Parathyroid adenoma (tissue), 2 donors: ENCODE measurements around the gene MIER2.

ENCODE experiments used
- H2AFZ ChIP-seq: fragments of 300-600 bp; sonication (generic); one replicate; pipeline ENCODE4 v1.7.0; 2017; ENCODE audit warnings: antibody characterized with exemption, mild to moderate bottlenecking
- H3K27ac ChIP-seq: fragments of 300-600 bp; sonication (generic); one replicate; pipeline ENCODE4 v1.7.0; 2017
- H3K27me3 ChIP-seq: fragments of 300-600 bp; sonication (generic); one replicate; pipeline ENCODE4 v1.7.0; 2017; ENCODE audit warnings: low read length; ENCODE audit not compliant: control insufficient read depth, insufficient read depth
- H3K36me3 ChIP-seq: fragments of 300-600 bp; sonication (generic); one replicate; pipeline ENCODE4 v1.7.0; 2017; ENCODE audit warnings: low read length; ENCODE audit not compliant: control insufficient read depth, insufficient read depth
- H3K4me1 ChIP-seq: fragments of 300-600 bp; sonication (generic); one replicate; pipeline ENCODE4 v1.7.0; 2017; ENCODE audit warnings: control low read depth
- H3K4me2 ChIP-seq: fragments of 300-600 bp; sonication (generic); one replicate; pipeline ENCODE4 v1.7.0; 2017; ENCODE audit warnings: low read length
- H3K4me3 ChIP-seq: fragments of 300-600 bp; sonication (generic); one replicate; pipeline ENCODE4 v1.7.0; 2017; ENCODE audit warnings: low read depth, low read length
- H3K79me2 ChIP-seq: fragments of 300-600 bp; sonication (generic); one replicate; pipeline ENCODE4 v1.7.0; 2017; ENCODE audit warnings: control low read depth
- H3K9ac ChIP-seq: fragments of 300-600 bp; sonication (generic); one replicate; pipeline ENCODE4 v1.7.0; 2017; ENCODE audit warnings: mild to moderate bottlenecking
- H3K9me3 ChIP-seq: fragments of 300-600 bp; sonication (generic); one replicate; pipeline ENCODE4 v1.7.0; 2017; ENCODE audit warnings: low read length; ENCODE audit not compliant: control insufficient read depth
- TF ChIP-seq, protein P1 (sequence below): fragments of 300-600 bp; sonication (generic); IDR thresholded peaks from one replicate; pipeline ENCODE4 v1.7.0; 2017; ENCODE audit warnings: antibody characterized with exemption, mild to moderate bottlenecking
- donor health status: primary hyperparathyroidism.

MIER2 gene

DNA sequence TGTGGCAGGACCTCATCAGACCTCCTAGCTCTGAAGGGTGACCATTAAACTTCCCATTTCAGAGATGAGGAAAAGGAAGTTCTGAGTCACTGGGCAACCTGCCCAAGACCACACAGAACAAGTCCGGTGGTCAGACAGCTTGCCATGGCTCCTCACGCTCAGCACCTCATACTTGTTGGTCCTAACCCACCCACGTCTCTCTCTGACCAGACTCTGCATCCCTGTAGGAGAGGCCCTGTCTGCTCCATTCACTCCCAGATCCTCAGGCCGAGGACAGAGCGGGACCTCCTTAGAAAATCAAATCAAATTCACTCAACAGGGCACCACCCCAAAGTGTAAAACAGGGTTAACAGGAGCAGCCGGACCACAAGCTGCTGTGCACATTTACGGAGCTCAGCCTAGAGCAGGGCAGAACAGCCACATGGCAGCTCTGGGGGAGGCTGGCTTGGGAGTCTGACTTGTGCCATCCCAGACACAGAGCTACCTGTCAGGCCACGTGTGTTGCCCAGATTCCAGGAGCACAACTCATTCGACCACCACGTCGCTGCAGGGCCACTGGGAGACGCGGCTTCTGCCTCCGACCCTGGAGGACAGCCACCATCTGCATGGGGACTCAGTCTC is 1.7 kb downstream of the MIER2 start:
- peaks cover 28% of the 10 kb centered on the region for H3K79me2 ChIP-seq
- TF ChIP-seq, protein P1, sequence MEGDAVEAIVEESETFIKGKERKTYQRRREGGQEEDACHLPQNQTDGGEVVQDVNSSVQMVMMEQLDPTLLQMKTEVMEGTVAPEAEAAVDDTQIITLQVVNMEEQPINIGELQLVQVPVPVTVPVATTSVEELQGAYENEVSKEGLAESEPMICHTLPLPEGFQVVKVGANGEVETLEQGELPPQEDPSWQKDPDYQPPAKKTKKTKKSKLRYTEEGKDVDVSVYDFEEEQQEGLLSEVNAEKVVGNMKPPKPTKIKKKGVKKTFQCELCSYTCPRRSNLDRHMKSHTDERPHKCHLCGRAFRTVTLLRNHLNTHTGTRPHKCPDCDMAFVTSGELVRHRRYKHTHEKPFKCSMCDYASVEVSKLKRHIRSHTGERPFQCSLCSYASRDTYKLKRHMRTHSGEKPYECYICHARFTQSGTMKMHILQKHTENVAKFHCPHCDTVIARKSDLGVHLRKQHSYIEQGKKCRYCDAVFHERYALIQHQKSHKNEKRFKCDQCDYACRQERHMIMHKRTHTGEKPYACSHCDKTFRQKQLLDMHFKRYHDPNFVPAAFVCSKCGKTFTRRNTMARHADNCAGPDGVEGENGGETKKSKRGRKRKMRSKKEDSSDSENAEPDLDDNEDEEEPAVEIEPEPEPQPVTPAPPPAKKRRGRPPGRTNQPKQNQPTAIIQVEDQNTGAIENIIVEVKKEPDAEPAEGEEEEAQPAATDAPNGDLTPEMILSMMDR: no peak
- no peak overlapping the region for H3K9ac ChIP-seq
- no peaks in the 10 kb centered on the region for H3K36me3 ChIP-seq
- H3K27me3 ChIP-seq: no peaks in the 10 kb centered on the region
- no peaks in the 10 kb centered on the region for H3K9me3 ChIP-seq
- H3K4me1 ChIP-seq: peaks cover 3% of the 10 kb centered on the region
- peak overlapping the region; percentile 33 for H3K27ac ChIP-seq
- H2AFZ ChIP-seq: no peak overlapping the region
- H3K4me3 ChIP-seq: no peak overlapping the region
- H3K4me2 ChIP-seq: peak overlapping the region; percentile 73

DNA sequence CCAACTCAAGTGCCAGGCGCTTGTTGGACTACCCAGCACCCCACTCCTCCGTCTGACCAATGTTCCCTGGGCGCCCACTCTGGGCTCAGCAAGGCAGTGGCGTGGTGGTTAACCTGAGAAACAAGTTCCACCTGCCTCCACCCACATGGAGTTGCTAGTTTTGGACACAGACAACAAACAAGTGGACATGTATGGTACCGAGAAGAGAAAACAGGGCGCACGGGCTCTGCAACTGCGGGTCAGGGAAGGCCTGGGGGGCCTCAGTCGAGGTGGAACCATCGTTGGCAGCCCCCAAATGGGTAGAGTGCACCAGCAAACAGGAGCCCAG is 2.5 kb downstream of the MIER2 start:
- H3K27ac ChIP-seq: peak overlapping the region; percentile 15

DNA sequence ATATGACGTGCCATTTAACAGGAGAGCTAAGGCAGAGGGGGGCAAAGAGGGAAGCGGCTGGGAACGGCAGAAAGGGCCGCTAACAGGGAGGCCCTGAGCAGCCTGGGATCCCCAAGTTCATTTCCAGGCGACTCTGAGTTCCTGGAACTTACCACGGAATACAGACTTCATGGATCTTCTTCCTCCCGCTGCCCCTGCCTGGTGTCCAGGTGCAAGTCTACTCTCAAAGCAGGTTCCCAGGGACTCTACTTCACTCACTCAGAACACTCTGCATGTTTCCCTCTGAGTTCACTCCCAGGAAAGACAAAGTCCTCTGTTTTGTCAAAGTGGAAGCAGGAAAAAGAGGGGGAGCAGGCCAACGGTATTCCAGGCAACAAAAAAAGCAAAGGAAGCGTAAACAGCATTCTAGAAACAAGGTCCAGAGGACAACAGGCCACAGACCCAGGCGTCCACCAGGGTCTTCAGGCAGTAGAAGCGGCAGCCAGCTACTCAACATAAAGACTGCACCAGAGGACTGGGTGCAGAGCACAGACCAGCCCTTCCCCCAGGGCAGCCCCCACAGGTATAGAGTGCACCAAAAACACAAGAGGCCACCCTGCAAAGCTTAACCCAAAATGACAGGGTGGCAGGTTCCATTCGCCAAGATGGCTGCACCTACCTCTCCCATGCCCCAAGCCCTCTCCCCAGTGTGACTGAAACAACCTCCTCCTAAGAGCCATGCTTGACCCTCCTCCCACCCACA is 3.0 kb downstream of the MIER2 start:
- TF ChIP-seq, protein P1: no peak
- H3K27ac ChIP-seq: no peak overlapping the region

More for the DNA sequence above, 2.5 kb downstream of the MIER2 start:
- H3K4me2 ChIP-seq: no peak overlapping the region
- no peaks in the 10 kb centered on the region for H3K36me3 ChIP-seq
- no peaks in the 10 kb centered on the region for H3K27me3 ChIP-seq
- H2AFZ ChIP-seq: no peak overlapping the region
- H3K9me3 ChIP-seq: no peaks in the 10 kb centered on the region
- H3K9ac ChIP-seq: no peak overlapping the region
- H3K79me2 ChIP-seq: peaks cover 32% of the 10 kb centered on the region
- TF ChIP-seq, protein P1: no peak
- H3K4me3 ChIP-seq: no peak overlapping the region
- peaks cover 3% of the 10 kb centered on the region for H3K4me1 ChIP-seq

GRCh38 chr19:340620-341385 is 3.8 kb downstream of the MIER2 start:
- Histone ChIP-seq H3K27ac (no peak overlapping the region), H3K9ac (no peak overlapping the region), H3K4me3 (no peak overlapping the region)

More for the DNA sequence above, 3.0 kb downstream of the MIER2 start:
- H3K79me2 ChIP-seq: peaks cover 32% of the 10 kb centered on the region
- H3K4me1 ChIP-seq: peaks cover 3% of the 10 kb centered on the region
- H3K4me2 ChIP-seq: no peak overlapping the region
- no peaks in the 10 kb centered on the region for H3K27me3 ChIP-seq
- H3K9me3 ChIP-seq: no peaks in the 10 kb centered on the region
- H2AFZ ChIP-seq: no peak overlapping the region
- H3K4me3 ChIP-seq: no peak overlapping the region
- H3K36me3 ChIP-seq: no peaks in the 10 kb centered on the region
- H3K9ac ChIP-seq: no peak overlapping the region

More at GRCh38 chr19:340620-341385, 3.8 kb downstream of the MIER2 start:
- Histone ChIP-seq H3K4me2 (no peak overlapping the region), H3K9me3 (no peaks in the 10 kb centered on the region), H3K27me3 (no peaks in the 10 kb centered on the region), H3K4me1 (peaks cover 3% of the 10 kb centered on the region), H2AFZ (no peak overlapping the region), H3K79me2 (peaks cover 38% of the 10 kb centered on the region), H3K36me3 (no peaks in the 10 kb centered on the region)
- TF ChIP-seq, protein P1: no peak
